Stimulated activated CD8-positive, alpha-beta memory T cell treated with anti-CD3 and anti-CD28 coated beads, Interleukin-2, amount 100 ng/mL, for 1 hour (primary cell): ENCODE data around the gene POU6F1.

Experiments used
- DNase-seq, 2 donors: peaks; one replicate each; pipeline ENCODE4 v3.0.0-alpha.2; 2020; ENCODE audit warnings: low read depth in 2 of 2

Gene POU6F1

DNA sequence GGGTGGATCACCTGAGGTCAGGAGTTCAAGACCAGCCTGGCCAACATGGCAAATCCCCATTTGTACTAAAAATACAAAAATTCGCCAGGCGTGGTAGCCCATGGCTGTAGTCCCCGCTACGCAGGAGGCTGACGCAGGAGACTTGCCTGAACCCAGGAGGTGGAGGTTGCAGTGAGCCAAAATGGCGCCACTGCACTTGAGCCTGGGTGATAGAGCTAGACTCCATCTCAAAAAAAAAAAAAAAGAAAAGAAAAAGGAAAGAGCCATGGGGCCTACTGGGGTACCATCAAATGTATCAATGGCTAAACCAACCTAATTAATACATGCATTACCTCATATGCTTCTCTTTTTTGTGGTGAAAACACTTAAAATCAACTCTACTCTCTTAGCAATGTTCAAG, 55.6 kb downstream of the POU6F1 start:
- DNase-seq, result no peak

DNA sequence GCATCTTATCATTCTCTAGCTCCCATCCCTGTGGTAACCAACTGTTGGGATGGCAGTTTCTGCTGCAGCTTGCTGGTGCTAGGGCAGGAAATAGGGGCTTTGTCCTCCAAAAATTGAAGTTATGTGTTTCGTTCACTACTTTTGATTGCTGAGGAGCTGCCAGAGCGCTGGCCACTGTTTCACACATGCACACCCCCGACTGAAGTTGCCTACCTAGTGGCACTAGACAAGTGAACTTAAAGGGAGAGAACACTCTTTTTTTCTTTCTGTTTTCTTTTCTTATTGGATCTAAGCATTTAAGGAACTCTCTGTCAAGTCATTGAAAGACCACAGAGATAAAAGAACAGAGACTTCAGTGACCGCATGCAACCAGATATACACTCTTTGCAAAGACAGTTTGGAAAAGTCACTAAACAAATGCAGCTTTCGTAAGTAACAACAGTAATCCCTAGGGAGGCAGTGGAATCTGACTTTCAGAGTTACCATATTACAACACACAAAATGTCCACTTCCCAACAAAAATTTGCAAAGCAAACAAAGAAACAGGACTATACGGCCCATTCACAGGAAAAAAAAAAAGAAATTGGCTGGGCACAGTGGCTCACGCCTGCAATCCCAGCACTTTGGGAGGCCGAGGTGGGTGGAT, 56.9 kb downstream of the POU6F1 start:
- no peak for DNase-seq

DNA sequence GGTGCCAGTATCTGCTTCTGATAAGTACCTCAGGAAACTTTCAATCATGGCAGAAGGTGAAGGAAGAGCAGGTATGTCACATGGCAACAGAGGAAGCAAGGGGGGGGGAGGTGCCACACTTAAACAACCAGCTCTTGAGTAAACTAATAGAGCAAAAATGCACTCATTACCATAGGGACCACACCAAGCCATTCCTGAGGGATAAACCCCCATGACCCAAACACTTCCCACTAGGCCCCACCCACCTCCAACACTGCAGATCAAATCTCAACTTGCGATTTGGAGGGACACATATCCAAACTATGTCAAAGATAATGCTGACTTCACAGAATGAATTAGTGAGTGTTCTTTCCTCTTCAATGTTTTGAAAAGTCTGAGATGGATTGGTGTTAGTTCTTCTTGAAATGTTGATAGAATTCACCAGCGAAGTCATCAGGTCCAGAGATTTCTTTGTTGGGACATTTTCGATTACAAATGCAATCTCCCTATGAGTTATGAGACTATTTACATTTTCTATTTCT, 61.6 kb downstream of the POU6F1 start:
- no peak for DNase-seq

DNA sequence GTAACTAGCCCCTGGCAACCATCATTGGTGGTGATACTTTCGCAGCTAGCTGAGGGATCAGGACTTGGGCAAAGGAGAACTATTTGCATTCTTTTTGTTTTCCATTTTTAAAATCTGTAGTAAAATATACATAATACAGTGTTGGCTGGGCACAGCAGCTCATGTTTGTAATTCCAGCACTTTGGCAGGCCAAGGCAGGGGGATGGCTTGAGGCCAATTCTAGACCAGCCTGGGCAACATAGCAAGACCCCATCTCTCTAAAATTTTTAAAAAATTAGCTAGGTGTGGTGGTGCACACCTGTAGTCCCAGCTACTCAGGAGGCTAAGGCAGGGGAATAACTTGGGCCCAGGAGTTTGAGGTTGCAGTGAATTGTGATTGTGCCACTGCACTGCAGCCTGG, 64.9 kb downstream of the POU6F1 start:
- DNase-seq, result no peak

DNA sequence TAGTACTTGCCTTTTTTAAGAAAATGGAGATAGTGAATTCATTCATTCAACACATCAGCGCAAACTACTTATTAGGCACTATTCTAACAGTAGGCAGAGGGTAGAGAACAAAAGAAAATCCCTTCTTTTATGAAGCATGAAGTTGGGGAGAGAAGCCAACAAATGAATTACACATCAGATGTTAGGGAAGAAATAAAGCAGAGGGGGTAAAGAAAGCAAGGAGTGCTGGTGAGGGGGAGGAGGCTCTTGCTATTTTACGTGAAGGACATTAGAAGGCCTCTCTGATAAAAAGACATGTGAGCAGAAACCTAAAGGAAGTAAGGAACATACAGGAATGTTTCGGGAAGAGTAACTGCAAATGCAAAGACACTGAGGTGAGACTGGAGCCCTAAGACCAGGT, 67.1 kb downstream of the POU6F1 start:
- DNase-seq, result no peak

DNA sequence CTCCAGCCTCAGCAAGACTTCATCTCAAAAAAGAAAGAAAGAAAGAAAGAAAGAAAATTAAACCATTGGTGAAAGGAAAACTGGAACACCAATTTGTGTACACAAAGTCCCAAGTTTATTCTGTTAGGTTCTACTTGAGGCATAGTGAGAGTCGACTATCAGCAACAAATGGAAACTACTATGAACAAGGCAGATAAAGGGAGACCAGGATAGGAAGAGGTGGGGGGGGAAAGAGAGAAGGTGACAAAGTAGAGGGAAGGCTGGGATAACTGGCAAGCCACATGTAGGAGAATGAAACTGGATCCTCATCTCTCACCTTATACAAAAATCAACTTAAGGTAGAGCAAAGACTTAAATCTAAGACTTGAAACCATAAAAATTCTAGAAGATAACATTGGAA, 70.6 kb downstream of the POU6F1 start:
- no peak for DNase-seq

GRCh38 chr12:51139292-51139844, 78.5 kb downstream of the POU6F1 start:
- no peak for DNase-seq
